GM19023 (cell line): ENCODE results near the gene BZW1.

ENCODE experiments used
- ATAC-seq: cut with Tn5 transposase; IDR thresholded peaks from one replicate; pipeline ENCODE4 v1.9.1; 2021; ENCODE audit warnings: mild to moderate bottlenecking, moderate library complexity; ENCODE audit not compliant: unreplicated experiment

The BZW1 gene

DNA sequence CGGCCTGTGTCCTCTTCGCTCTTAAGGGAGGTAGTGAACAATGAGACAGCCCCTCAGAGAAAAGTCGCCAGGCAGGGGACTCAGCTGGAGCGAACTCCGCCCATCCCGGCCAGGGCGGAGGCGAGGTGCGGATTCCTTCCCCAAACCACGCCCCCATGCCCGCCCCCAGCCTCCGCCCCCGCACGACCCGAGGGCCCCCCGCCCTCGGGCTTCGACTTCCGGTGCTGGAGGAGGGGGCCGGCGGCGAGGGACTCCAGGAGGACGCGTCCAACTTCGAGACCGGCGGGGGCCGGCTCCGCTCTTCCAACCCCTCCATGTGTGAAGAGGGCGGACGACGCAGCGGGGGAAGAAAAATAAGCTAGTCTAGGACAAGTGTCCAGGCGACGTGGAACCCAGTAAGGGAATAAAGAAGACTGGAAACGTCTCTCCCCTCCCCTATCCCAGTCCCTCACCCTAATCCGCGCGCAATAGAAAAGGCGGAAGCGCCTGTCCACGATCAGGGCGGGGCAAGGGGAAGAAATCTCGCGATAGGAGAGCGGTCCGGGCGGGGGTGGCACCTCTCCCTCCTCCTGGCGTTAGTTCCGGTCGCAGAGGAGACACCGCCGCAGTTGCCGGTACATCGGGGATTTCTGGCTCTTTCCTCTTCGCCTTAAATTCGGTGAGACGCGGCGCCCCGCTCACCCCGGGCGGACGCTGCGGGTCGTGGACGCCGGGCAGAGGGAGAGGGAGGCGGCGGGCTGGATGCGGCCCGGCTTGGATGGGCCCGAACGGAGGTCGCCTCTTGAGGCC lies at the start of gene BZW1:
BZW1 (plus strand) TSS at position 578 of the 789 bp plus-strand sequence. CDS start 1,308 bp downstream, outside the sequence.
- peak; percentile 81 for ATAC-seq

GRCh38 chr2:200762127-200762526 lies 49.6 kb upstream of the BZW1 start:
- no peak for ATAC-seq

DNA sequence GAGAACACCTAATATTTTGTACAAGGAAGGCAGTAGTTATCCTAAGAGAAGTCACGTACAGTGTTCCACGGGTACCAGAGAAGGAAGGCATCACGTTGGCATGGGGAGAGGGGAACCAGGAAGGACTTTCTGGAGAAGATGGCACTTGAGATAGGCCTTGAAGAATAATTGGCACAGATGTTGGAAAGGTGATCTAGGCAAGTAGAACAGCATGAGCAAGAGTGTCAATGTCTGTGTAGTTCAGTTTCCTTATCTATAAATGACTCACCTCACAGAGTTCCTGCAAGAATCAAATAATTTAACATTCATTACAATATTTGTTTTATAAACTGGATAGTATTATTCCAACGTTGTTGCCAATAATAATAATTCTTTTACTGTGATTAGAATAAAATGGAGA lies 48.3 kb upstream of the BZW1 start:
- ATAC-seq: no peak

DNA sequence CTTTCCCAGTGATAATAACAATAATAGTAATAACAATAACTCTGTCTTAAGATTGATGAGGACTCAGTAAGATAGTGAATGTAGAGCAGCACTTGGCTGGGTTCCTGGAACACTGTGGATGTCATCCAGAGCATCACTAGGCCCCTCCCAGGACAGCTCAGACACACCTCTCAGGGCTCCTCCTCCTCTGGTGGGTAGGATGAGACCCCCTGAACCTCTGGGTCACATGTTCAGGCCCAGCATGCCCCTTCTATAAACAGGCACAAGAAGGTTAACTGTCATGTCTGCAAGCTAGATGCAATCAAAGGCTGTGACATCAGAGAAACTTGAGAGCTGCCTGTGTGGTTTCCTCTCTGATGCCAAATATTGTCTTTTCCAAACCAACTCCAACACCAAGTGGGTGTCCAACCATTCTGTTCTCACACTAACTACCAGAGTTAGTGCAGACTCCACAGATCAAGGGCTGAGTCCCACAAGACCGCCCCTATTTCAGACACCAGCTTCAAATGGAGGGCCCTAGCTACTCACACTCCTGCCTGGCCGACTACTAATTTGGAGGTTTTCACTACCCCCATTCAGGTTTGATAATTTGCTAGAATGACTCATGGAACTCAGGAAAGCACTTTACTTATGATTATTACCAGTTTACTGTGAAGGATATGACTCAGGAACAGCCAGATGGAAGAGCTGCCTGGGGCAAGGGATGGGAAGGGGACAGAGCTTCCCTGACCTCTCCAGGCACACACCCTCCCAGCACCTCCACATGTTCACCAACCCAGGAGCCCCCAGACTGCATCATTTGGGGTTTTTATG lies 46.4 kb upstream of the BZW1 start:
- ATAC-seq: no peak

DNA sequence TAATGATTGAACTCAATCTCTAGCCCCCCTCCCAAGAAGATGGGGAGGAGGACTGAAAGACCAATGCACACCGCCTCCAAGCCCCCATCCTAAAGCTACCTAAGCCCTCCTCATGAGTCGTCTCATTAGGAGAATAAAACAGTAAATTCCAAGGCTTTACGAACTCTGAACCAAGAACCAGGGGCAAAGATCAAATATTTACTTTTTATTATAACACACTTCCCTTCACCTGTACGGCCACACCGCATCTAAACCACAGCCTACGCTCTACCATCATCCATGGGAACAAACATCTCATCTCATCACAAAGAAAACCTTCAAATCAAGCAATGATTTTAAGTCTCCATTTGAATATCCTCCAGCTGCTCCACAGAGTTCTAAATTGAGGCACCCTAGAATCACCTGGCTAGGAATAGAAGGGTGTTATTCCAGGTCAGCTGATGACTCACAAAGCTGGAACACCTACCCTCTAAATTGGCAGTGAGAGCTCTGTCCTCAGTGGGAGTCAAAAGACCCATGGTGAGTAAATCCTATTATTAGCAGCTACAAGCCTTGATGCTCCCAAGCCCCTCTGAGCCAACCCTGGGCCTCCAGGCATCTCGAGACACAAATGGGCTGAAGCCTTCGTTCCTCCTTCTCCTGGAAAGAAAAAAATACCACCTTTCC lies 45.6 kb upstream of the BZW1 start:
- no peak for ATAC-seq

DNA sequence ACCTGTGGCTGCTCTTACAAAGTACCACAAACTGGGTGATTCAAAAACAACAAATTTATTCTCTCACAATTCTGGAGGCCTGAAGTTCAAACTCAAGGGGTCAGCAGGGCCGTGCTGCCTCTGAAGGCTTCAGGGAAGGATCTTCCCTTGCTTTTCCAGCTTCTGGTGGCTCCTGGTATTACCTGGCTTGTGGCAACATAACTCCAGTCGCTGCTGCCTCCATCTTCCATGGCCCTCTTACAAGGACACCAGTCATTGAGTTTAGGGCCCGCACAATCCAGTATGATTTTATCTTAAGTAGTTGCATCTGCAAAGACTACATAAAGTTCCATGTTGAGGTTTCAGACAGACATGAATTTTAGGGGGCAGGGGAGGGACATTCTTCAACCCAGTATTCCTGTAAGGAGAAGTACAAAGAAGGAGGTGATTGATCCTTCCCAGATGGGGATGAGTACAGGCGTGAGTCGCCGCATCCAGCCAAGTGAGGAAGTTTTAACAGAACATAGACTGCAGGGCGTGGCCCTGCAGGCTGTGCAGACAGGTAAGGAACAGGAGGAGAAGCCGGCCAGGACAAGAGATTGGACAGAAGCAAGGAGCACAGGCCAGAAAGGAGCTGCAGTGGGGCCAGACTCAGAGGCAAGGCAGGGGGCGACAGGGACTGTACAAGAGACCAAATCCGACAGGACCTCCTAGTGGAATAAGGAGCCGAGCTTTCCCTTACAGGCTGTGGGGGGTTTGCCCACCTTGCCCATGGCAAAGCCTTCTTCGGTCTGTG lies 44.4 kb upstream of the BZW1 start:
- no peak for ATAC-seq

DNA sequence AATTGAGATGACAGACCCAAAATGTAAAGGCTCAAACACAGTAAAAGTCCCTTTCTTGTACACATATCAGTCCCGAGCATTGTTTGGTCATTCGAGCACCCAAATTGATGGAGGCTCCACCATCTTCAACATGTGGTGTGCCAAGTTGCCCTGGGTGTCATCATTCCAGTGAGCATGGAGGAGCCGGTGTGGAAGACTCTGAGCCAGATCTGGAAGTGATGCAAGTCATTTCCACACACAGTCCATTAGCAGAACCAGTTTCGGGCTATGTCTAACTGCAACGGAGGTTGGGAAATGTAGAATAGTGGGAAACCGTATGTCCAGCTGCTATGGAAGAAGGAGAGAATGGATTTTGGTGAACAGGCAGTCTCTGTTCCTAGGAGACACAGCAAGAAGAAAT lies 40.9 kb upstream of the BZW1 start:
- ATAC-seq: no peak

- no peak for ATAC-seq
Observed at GRCh38 chr2:200772620-200773019, 39.1 kb upstream of the BZW1 start.

- no peak for ATAC-seq
Observed at GRCh38 chr2:200773083-200773482, 38.6 kb upstream of the BZW1 start.

GRCh38 chr2:200774920-200775319 lies 36.8 kb upstream of the BZW1 start:
- no peak for ATAC-seq

GRCh38 chr2:200777275-200777674 lies 34.4 kb upstream of the BZW1 start:
- no peak for ATAC-seq

DNA sequence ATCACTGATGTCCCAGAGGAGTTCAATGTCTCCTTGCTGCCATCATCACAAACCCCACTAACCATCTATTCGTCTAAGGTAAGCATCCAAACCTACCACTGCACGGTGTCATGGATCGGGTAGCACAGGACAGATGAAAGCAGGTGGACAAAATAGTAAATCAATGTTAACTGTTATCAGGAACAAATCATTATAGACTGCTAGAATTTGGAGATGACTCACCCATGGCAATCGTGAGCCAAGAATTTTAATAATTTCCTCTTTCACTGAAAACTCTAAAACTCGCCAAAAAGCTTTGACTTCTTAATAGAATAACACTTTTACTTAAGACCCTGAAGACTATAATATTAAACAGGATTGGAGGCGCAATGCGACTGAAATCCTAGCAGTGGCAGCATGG lies 33.7 kb upstream of the BZW1 start:
- ATAC-seq: no peak

GRCh38 chr2:200779214-200779613 lies 32.5 kb upstream of the BZW1 start:
- no peak for ATAC-seq

DNA sequence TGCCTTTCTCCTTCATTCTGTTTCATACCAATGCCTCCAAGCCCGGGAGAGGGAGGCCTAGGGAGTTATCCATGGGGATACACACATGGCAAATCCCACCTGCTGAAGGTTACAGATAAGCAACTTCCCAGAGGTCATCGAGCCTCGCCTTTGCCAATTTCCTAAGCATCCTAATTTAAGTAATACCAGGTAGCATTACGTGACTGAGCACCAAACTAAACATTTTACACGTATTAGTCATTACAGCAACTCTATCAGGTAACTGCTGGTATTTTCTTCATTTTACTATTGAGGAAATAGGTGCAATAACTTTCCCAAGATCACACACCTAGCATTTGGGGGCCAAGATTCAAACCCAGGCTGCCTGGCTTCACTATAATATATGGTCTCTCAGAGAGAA lies 30.1 kb upstream of the BZW1 start:
- no peak for ATAC-seq

DNA sequence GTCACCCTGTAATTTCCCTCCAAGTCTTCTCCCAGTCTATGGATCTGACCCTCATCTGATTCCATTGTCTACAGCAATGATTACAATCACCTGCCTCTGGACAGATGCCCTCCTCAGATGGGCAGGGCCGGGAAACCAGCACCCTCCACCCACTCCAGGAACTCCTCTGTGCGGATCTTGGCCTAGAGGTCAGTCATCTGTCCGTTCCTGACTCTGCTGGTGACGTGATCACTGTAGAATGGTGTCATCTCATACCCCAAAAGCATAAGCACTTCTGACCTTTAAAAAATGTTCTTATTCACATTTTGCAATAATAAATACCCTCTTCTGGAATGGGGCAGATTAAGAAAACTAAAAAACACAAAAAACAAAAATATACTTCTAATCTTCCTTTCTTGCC lies 29.5 kb upstream of the BZW1 start:
- no peak for ATAC-seq

DNA sequence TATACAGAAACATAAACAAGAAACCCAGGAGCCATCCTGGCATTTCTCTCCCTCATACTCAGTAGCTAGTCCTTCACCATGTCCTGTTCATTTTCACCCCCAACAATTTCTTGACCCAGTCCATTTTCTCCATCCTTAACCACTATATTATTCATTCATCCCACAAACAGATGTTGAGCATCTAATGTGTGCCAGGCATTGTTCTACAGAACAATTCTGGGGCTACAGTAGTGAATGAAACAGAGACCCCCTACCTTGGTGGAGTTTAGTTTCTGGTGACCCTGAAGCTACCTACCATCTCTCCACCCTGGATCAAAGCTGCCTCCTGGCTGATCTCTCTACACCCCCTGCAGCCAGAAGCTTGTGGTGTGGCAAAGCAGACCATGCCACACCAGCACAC lies 27.5 kb upstream of the BZW1 start:
- ATAC-seq: no peak

- no peak for ATAC-seq
Observed at GRCh38 chr2:200786423-200786822, 25.3 kb upstream of the BZW1 start.

- no peak for ATAC-seq
Observed at GRCh38 chr2:200786826-200787225, 24.9 kb upstream of the BZW1 start.

DNA sequence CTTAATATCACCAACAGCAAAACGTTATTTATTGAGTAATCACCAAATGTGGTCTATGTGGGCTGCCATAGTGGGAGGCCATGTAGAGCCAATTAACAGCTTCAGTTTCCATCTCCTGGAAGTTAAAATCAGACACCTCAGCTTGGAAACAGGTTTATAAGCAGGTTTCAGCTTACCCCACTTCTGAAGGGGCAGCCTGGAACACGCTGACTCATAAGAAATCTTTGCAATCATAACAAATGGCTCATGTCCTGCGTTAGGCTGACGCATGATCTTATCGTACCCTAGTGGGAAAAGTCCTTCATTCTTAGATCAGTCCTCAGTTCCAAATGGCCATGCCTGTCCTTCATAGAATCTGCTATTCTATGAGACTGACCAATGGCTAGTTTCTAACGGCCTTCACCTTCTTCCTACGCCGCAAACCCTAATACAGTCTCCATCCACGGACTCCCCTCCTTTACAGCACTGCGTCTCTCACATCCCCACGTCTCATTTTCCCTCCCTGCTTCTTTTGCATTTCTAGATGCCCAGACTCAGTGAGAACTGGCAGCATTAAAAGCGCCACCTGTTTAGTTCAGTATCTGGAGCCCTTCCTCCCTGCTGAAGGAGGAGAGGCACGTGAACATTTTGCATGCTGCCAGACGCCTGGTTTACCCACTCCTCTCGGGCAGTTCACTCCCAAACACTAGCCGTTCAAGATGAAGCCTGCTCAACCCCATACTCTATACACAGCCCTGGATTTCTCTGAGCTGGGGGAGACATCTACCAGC lies 24.2 kb upstream of the BZW1 start:
- no peak for ATAC-seq

DNA sequence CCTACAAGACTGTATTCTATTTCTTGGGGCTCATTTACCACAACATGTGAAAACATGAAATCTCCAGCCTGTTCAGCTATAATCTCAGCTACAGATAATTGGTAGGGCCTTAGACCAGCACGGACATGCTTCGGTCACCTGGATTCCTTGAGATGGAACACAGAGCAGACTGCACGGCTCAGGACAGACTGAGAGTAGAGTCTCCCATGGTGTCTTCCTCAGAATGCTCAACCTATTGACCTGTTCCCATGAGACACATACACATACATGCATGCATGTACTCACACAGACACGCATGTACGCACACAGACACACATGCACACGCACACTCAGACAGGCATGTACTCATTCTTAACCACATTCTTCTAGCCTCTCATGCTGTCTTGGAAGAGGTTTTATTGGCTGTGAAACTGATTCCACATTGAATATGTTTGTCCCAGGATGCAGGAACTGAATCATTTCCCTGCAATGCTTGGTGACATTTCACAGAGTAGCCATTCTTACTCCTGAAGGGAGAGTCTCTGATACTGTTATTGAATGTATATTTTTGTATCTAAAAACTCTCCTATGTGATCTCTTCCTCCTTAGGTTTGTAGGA lies 23.5 kb upstream of the BZW1 start:
- ATAC-seq: no peak
